C4-2B (cell line): ENCODE data around the gene SACS.

Source experiments
- CTCF ChIP-seq: fragments of 450-650 bp; conservative IDR thresholded peaks from 2 replicates; pipeline ENCODE4 v1.5.1; 2017; ENCODE audit warnings: mild to moderate bottlenecking
- ZFX ChIP-seq: fragments of 450-650 bp; IDR thresholded peaks from 2 replicates; pipeline ENCODE4 v1.6.1; 2017

GRCh38 chr13:23460921-23461320 lies 27.4 kb upstream of the SACS start:
- no peak for TF ChIP-seq ZFX
- TF ChIP-seq CTCF = no peak
